ENCODE results near the gene SPX.

DNA sequence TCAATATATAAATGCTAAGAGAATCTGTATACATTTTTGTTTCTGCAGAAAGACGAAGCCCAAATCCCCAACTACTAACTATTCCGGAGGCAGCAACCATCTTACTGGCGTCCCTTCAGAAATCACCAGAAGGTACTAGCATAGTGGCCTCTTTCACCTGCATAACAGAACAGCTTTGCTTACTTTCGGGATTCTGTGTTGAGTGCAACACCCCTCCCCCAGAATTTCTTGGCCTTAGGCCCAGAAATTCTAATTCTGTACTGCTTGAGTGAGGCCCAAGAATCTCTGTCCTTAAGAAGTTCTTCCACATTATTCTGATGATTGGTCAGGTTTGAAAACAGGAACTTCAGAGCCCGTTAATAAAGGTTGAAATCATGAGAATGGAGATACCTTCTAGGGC is 2.9 kb downstream of the SPX start:
- TF ChIP-seq CTCF (IDR thresholded peaks at IDR 0.05) = no peak
- no peak for TF ChIP-seq POLR2A (IDR thresholded peaks at IDR 0.05)

All from lower leg skin (tissue), 3 donors.